ENCODE data around the gene PSMA2.
A peak's percentile ranks its signal among the peaks of the same experiment; 100 is the strongest.

Gene PSMA2

GRCh38 chr7:42931834-42932651 is at the start of gene PSMA2, which contains the start of gene MRPL32:
Gene PSMA2, minus strand, starts transcription at chr7:42932174. Its CDS starts 16 bp downstream, at chr7:42932158.
Gene MRPL32, plus strand, starts transcription at chr7:42932376. Its CDS starts 11 bp downstream, at chr7:42932387.
- peak; percentile 86 for DNase-seq (ENCODE audit: low read depth, low spot score)

- no peak for DNase-seq (ENCODE audit: low read depth, low spot score)
These were observed 49.6 kb upstream of the PSMA2 start for GRCh38 chr7:42981601-42982000.

- no peak for DNase-seq (ENCODE audit: low read depth, low spot score)
These were observed 48.5 kb upstream of the PSMA2 start for GRCh38 chr7:42980514-42980913.

- DNase-seq (ENCODE audit: low read depth, low spot score) = no peak
These were observed 48.1 kb upstream of the PSMA2 start for GRCh38 chr7:42980084-42980483.

GRCh38 chr7:42978496-42978895 is 46.5 kb upstream of the PSMA2 start:
- no peak for DNase-seq (ENCODE audit: low read depth, low spot score)

- DNase-seq (ENCODE audit: low read depth, low spot score) = no peak
These were observed 44.4 kb upstream of the PSMA2 start for GRCh38 chr7:42976371-42976770.

GRCh38 chr7:42972699-42973500 is 40.9 kb upstream of the PSMA2 start:
- DNase-seq (ENCODE audit: low read depth, low spot score) = no peak

- DNase-seq (ENCODE audit: low read depth, low spot score) = no peak
These were observed 35.4 kb upstream of the PSMA2 start for GRCh38 chr7:42967391-42967790.

- no peak for DNase-seq (ENCODE audit: low read depth, low spot score)
These were observed 33.2 kb upstream of the PSMA2 start for GRCh38 chr7:42964849-42965805.

- no peak for DNase-seq (ENCODE audit: low read depth, low spot score)
These were observed 32.3 kb upstream of the PSMA2 start for GRCh38 chr7:42964293-42964692.

- DNase-seq (ENCODE audit: low read depth, low spot score) = no peak
These were observed 29.2 kb upstream of the PSMA2 start for GRCh38 chr7:42961170-42961569.

GRCh38 chr7:42960762-42961161 is 28.8 kb upstream of the PSMA2 start:
- no peak for DNase-seq (ENCODE audit: low read depth, low spot score)

- no peak for DNase-seq (ENCODE audit: low read depth, low spot score)
These were observed 27.6 kb upstream of the PSMA2 start for GRCh38 chr7:42959549-42959948.

- DNase-seq (ENCODE audit: low read depth, low spot score) = no peak
These were observed 24.1 kb upstream of the PSMA2 start for GRCh38 chr7:42956062-42956461.

- no peak for DNase-seq (ENCODE audit: low read depth, low spot score)
These were observed 22.0 kb upstream of the PSMA2 start for GRCh38 chr7:42953994-42954393.

- DNase-seq (ENCODE audit: low read depth, low spot score) = no peak
These were observed 20.4 kb upstream of the PSMA2 start for GRCh38 chr7:42952328-42952727.

GRCh38 chr7:42950417-42950816 is 18.4 kb upstream of the PSMA2 start:
- DNase-seq (ENCODE audit: low read depth, low spot score) = no peak

- no peak for DNase-seq (ENCODE audit: low read depth, low spot score)
These were observed 15.5 kb upstream of the PSMA2 start for GRCh38 chr7:42947521-42947920.

GRCh38 chr7:42946627-42946950 is 14.6 kb upstream of the PSMA2 start:
- DNase-seq (ENCODE audit: low read depth, low spot score) = no peak

GRCh38 chr7:42945821-42946626 is 14.1 kb upstream of the PSMA2 start:
- DNase-seq (ENCODE audit: low read depth, low spot score) = no peak
